GM12878 (cell line): Measurements from ENCODE around the gene TNFSF12.

Source experiments
- ATF7 ChIP-seq: fragments of 450-650 bp; IDR thresholded peaks from 2 replicates; pipeline ENCODE4 v1.6.1; 2016; ENCODE audit warnings: low read depth, mild to moderate bottlenecking
- EP300 ChIP-seq, 2 experiments: fragments of 150-350 bp in 1 of 2; IDR thresholded peaks; 2 replicates each; pipeline ENCODE4 v1.6.1; 2011 to 2012; ENCODE audit warnings: low read depth in 2 of 2, low read length in 2 of 2, borderline replicate concordance in 1 of 2, improper control_type of control experiment in 1 of 2, inconsistent platforms in 1 of 2; ENCODE audit not compliant: control insufficient read depth in 1 of 2
- EZH2 ChIP-seq: IDR thresholded peaks from 2 replicates; pipeline ENCODE4 v1.6.1; 2012; ENCODE audit warnings: low read depth, mild to moderate bottlenecking, control low read depth, inconsistent platforms, low read length, borderline replicate concordance; ENCODE audit not compliant: control insufficient read depth
- FOXM1 ChIP-seq: IDR thresholded peaks from 2 replicates; pipeline ENCODE4 v1.6.1; 2012; ENCODE audit warnings: low read depth, mild to moderate bottlenecking, inconsistent platforms, low read length, moderate library complexity
- POLR2AphosphoS5 ChIP-seq: IDR thresholded peaks from 2 replicates; pipeline ENCODE4 v1.6.1; 2011; ENCODE audit warnings: mild to moderate bottlenecking, low read length, inconsistent platforms
- RAD51 ChIP-seq: fragments of 450-650 bp; IDR thresholded peaks from 2 replicates; pipeline ENCODE4 v1.6.1; 2016; ENCODE audit warnings: moderate library complexity, mild to moderate bottlenecking, inconsistent platforms

DNA sequence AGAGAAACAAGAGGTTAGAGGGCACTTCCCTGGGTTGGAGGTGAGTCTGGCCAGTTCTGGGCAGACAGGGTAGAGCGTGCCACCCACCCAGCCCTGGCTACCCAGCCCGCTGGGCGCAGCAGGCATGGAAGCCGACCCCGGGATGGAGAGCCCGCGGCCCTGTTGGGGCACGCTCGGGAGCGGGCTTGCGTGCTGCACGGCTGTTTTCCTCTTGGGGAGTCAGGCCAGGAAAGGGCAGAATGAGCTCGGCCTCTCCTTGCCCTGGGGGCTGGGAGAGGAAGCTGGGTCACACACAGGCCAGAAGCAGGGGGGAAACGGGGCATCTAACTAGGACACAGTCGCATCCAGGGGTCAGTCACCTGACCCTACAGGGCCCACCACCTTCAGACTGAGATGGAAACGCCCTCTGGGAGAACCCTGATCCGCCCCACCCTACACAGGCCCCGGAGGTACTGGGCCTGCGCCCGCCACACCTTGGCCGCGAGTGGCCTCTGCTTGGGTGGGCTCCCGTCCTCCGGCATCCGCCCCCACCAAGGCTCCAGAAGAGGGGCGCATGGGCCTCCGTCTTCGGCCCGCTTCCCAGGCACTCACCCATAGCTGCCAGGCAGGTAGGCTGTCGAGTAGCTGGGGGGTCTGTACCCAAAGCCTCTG, 39.8 kb downstream of the TNFSF12 start:
- no peak for TF ChIP-seq EZH2
- no peak for TF ChIP-seq ATF7
- no peak for TF ChIP-seq RAD51
- no peak for TF ChIP-seq POLR2AphosphoS5
- TF ChIP-seq EP300 (IDR thresholded peaks at IDR 0.05; ENCODE audit: borderline replicate concordance in 1 of 2, control insufficient read depth in 1 of 2, low read depth in 2 of 2, low read length in 2 of 2) = no peak
- TF ChIP-seq FOXM1 = no peak
